IPS-18c (cell line): ENCODE measurements around the gene CDK3.
"Not testable (repeated sequence)": the region's sequence is repeated elsewhere in the genome, so short reads cannot be mapped to it uniquely, and the experiment has no call there.

Experiments
- H3K4me3 ChIP-seq: 2 replicates; pipeline ENCODE4 v1.7.0; 2013; ENCODE audit warnings: low read depth, mild to moderate bottlenecking, low read length, moderate library complexity; ENCODE audit not compliant: insufficient read depth
- H3K9me3 ChIP-seq: one replicate; pipeline ENCODE4 v1.6.1; 2013; ENCODE audit warnings: mild to moderate bottlenecking, low read length, moderate library complexity; ENCODE audit not compliant: control insufficient read depth, insufficient read depth

Gene CDK3

GRCh38 chr17:76026714-76027158 lies 26.1 kb downstream of the CDK3 start:
- Histone ChIP-seq H3K4me3 (no peak overlapping the region), H3K9me3 (peaks cover 2% of the 10 kb centered on the region)

DNA sequence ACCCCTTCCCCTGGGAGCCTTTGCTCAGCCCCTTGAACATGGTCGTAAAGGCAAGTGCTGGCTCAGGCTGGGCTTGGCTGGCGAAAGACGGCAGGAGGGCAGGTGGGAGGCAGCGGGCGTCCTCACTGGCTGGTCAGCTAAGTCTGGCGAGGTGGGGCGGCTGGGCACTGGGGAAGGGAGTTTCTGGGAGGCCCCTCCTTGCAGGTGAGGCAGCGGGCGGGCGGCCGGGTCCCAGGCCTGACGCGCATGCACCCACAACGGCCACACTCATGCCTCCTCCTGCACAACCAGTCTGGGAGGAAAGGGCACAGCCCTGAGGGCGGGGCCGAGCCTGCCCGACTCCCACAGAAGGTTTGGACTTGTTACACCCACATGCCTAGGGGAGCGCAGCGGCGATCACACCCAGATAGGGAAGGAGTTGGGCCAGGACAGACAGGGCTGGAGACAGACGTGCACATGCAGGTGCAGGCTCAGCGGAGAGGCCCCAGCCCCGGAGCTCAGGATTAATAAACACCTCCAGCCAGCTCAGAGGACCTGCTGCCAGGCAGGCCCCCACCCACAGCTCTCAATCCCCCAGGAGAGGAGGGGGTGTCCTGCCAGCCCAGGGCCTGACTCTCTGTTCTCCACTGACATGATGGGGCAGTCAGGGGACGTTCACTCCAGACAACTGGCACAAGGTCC lies 26.6 kb downstream of the CDK3 start, which contains the start of gene EVPL:
Gene EVPL (minus strand): TSS at position 148 of the 681 bp plus-strand sequence. CDS start 108 bp downstream, at position 40.
- Histone ChIP-seq H3K4me3 (no peak within 1 kb of the TSS), H3K9me3 (peaks cover 2% of the 10 kb centered on the region)

GRCh38 chr17:76032073-76032779 lies 31.6 kb downstream of the CDK3 start:
- Histone ChIP-seq H3K9me3 (peaks cover 2% of the 10 kb centered on the region), H3K4me3 (no peak overlapping the region)

GRCh38 chr17:76032780-76033108 lies 32.1 kb downstream of the CDK3 start:
- Histone ChIP-seq H3K4me3 (no peak overlapping the region), H3K9me3 (peaks cover 2% of the 10 kb centered on the region)

DNA sequence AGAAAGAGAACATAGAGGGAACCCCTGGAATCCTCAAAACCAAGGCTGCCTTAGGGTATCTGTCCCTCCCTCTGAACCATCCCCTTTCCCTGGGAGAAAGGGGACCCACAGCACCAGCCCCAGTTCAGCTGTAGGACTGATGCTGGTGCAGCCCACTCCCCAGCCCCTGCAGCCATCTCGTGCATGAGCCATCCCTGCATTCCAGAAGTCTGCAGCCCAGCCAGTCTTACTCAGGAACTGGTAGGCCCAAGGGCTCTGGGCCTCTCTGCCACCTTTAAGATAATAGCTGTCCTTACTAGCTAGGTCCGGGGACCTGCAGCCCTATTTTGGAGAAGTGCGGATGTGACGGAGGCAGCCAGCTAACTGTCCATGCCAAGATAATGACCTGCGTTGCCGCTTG lies 32.5 kb downstream of the CDK3 start:
- Histone ChIP-seq H3K4me3 (no peak overlapping the region), H3K9me3 (peaks cover 2% of the 10 kb centered on the region)

GRCh38 chr17:76034428-76035350 lies 34.0 kb downstream of the CDK3 start:
- Histone ChIP-seq H3K9me3 (no peaks in the 10 kb centered on the region), H3K4me3 (no peak overlapping the region)

- no peaks in the 10 kb centered on the region for H3K9me3 ChIP-seq
- H3K4me3 ChIP-seq: no peak overlapping the region
These were observed 36.0 kb downstream of the CDK3 start for GRCh38 chr17:76036497-76037261.

DNA sequence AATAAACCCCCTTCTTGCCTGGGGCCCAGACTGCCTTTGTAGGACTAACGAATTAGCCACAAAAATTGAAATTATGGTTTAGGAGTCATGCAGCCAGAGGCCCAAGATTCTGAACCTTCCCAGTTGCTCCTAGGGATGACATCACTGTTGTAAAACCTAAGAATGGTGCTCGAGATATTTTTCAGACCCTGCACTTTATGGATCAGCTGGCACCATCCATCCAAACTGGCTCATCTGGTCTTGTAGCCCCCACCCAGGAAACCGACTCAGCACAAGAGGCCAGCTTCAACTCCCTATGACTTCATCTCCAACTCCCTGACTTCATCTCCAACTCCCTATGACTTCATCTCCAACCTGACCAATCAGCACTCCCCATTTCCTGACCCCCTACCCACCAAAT lies 37.4 kb downstream of the CDK3 start:
- H3K4me3 ChIP-seq: no peak overlapping the region

DNA sequence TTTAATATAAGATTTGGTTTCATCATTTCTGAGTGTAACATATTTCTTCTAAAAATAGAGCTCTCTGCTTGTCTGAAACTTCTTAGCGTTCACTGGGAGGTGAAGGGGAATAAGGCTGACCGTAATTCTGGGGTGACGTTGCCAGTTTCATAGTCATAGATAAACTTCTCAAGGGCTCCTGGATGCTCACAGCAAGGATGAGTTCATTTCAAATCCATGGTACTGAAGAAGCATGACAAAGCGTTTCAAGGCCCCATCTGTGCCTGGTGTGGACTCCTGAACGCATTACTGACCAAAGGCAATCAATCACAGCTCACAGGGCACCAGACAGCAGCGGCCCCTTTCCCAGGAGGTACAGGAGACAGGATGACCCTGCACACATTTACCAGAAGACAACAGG lies 38.5 kb downstream of the CDK3 start:
- Histone ChIP-seq H3K4me3 (no peak overlapping the region), H3K9me3 (no peaks in the 10 kb centered on the region)

More for the DNA sequence above, 37.4 kb downstream of the CDK3 start:
- no peaks in the 10 kb centered on the region for H3K9me3 ChIP-seq

GRCh38 chr17:76040376-76040775 lies 39.7 kb downstream of the CDK3 start:
- Histone ChIP-seq H3K9me3 (no peaks in the 10 kb centered on the region), H3K4me3 (no peak overlapping the region)

GRCh38 chr17:76042868-76043267 lies 42.2 kb downstream of the CDK3 start:
- not testable (repeated sequence) for H3K9me3 ChIP-seq, H3K4me3 ChIP-seq

DNA sequence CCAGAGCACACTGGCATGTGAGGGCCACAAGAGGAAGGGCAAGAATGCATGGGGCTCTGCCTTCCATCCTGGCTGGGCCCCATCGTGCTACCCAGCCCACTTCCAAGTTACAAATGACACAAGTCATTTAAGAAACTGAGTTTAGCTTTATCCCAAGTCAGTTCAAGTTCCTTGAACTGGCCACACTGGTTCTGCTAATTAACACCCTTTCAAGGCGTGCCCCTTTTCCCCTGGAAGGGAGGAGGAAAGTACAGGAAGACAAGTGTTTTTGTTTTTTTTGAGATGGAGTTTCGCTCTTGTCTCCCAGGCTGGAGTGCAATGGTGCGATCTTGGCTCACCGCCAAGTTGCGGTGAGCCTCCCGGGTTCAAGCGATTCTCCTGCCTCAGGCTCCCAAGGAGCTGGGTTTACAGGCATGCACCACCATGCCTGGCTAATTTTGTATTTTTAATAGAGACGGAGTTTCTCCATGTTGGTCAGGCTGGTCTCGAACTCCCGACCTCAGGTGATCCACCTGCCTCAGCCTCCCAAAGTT lies 43.9 kb downstream of the CDK3 start:
- not testable (repeated sequence) for H3K9me3 ChIP-seq, H3K4me3 ChIP-seq

DNA sequence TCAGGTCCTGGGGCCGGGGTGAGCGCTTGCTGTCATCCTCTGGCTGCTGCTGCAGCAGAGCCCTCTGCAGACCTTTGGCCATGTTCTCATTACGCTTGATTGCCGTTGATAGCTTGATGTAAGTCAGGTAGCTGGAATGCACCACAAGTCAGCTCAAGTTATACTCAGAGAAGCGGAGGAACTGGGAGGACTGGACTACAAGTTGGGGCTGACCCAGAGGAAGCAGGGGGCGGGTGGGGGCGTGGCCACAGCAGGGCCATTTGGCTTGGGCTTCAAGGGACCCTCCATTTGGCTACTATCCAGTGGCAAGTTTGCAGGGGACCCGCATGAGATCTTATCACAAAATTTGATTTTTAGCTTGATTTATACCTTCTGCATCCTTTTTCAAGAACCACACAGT lies 45.4 kb downstream of the CDK3 start:
- H3K4me3 ChIP-seq: no peak overlapping the region
- no peaks in the 10 kb centered on the region for H3K9me3 ChIP-seq

DNA sequence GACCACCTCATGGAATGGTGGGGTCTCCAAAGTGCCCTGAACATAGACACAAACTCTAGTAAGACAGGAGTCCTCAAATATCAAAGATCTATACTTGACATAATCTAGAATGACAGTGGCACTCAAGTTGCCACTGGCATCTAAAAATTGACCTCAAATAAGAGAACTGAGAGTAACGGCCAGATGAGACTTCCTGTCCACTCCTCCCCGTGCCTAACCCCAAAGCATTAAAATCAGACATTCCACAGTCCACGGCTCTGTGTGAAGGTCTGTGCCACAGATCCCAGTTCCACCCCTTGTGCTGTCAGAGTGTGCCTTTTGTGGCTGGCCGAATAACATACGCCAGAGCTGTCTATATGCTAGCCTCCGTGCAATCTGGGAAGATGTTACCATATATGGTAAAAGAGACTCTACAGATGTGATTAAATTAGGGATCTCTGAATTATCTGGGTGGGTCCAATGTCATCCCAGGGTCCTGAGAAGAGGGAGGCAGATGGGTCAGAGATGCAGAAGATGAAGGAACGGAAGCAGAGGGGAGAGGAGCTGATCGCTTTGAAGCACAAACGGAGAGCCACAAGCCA lies 47.5 kb downstream of the CDK3 start:
- no peak overlapping the region for H3K4me3 ChIP-seq
- no peaks in the 10 kb centered on the region for H3K9me3 ChIP-seq

GRCh38 chr17:76048711-76049110 lies 48.1 kb downstream of the CDK3 start:
- no peaks in the 10 kb centered on the region for H3K9me3 ChIP-seq
- no peak overlapping the region for H3K4me3 ChIP-seq

- H3K4me3 ChIP-seq: no peak overlapping the region
- no peaks in the 10 kb centered on the region for H3K9me3 ChIP-seq
These were observed 48.6 kb downstream of the CDK3 start for GRCh38 chr17:76049239-76049638.
